DND-41 (cell line): ENCODE data around the gene CHRNA9.

Experiments
- ATAC-seq: fragments of 200-7000 bp; cut with Tn5 transposase; 3 replicates; pipeline ENCODE4 v1.9.1; 2021; ENCODE audit warnings: low read depth; ENCODE audit not compliant: insufficient read depth
- DNase-seq: peaks from one replicate; pipeline ENCODE4 v3.0.0-alpha.2; 2020
- H2AFZ ChIP-seq: 2 replicates; pipeline ENCODE4 v1.6.0; 2012; ENCODE audit warnings: low read depth, low read length
- H3K27ac ChIP-seq: 2 replicates; pipeline ENCODE4 v1.5.1; 2012; ENCODE audit warnings: low read length, inconsistent platforms
- H3K27me3 ChIP-seq: fragments of 200-600 bp; sonication (generic); 2 replicates; pipeline ENCODE4 v1.6.0; 2012; ENCODE audit warnings: low read length, mild to moderate bottlenecking, inconsistent platforms; ENCODE audit not compliant: insufficient read depth, poor library complexity
- H3K36me3 ChIP-seq: 2 replicates; pipeline ENCODE4 v1.5.1; 2012; ENCODE audit warnings: low read length, inconsistent platforms; ENCODE audit not compliant: insufficient read depth
- H3K4me1 ChIP-seq: 2 replicates; pipeline ENCODE4 v1.5.1; 2012; ENCODE audit warnings: mild to moderate bottlenecking, low read length; ENCODE audit not compliant: insufficient read depth
- H3K4me2 ChIP-seq: 2 replicates; pipeline ENCODE4 v1.6.0; 2012; ENCODE audit warnings: mild to moderate bottlenecking, moderate library complexity, low read length, inconsistent platforms; ENCODE audit not compliant: insufficient read depth
- H3K4me3 ChIP-seq, 2 experiments: fragments of 200-600 bp in 1 of 2; shearing (Covaris generic) in 1 of 2; 2 replicates each; pipeline ENCODE4 v1.5.1; 2012 to 2016; ENCODE audit warnings: inconsistent platforms in 2 of 2, low read length in 2 of 2, mild to moderate bottlenecking in 2 of 2, low read depth in 1 of 2, moderate library complexity in 1 of 2
- H3K79me2 ChIP-seq: 2 replicates; pipeline ENCODE4 v1.6.0; 2012; ENCODE audit warnings: low read length, inconsistent platforms; ENCODE audit not compliant: insufficient read depth
- H3K9ac ChIP-seq: 2 replicates; pipeline ENCODE4 v1.6.0; 2012; ENCODE audit warnings: low read depth, mild to moderate bottlenecking, inconsistent platforms, low read length, moderate library complexity
- H3K9me3 ChIP-seq: 2 replicates; pipeline ENCODE4 v1.5.1; 2012; ENCODE audit warnings: low read length, moderate library complexity, mild to moderate bottlenecking, inconsistent platforms; ENCODE audit not compliant: insufficient read depth, severe bottlenecking
- H4K20me1 ChIP-seq: 2 replicates; pipeline ENCODE4 v1.6.0; 2012; ENCODE audit warnings: low read length; ENCODE audit not compliant: insufficient read depth
- CTCF ChIP-seq: IDR thresholded peaks from 2 replicates; pipeline ENCODE4 v1.5.1; 2012; ENCODE audit warnings: borderline replicate concordance, low read length, moderate library complexity, mild to moderate bottlenecking; ENCODE audit not compliant: poor library complexity, severe bottlenecking; ENCODE audit errors: extremely low read depth
- EZH2 ChIP-seq: IDR thresholded peaks from 3 replicates; pipeline ENCODE4 v1.6.1; 2012; ENCODE audit warnings: borderline replicate concordance, low read depth, mild to moderate bottlenecking, moderate library complexity, low read length, inconsistent platforms; ENCODE audit not compliant: severe bottlenecking

CHRNA9 gene

GRCh38 chr4:40369437-40370274 is 34.5 kb downstream of the CHRNA9 start:
- Histone ChIP-seq H3K4me3 (no peak overlapping the region), H3K27me3 (no peaks in the 10 kb centered on the region), H3K27ac (no peak overlapping the region), H3K4me1 (no peaks in the 10 kb centered on the region), H3K9me3 (no peaks in the 10 kb centered on the region), H4K20me1 (no peaks in the 10 kb centered on the region), H3K36me3 (no peaks in the 10 kb centered on the region), H3K9ac (no peak overlapping the region), H3K79me2 (no peaks in the 10 kb centered on the region), H3K4me2 (no peak overlapping the region), H2AFZ (no peak overlapping the region)
- TF ChIP-seq EZH2 (no peak), CTCF (no peak)
- DNase-seq: no peak
- no peak for ATAC-seq

GRCh38 chr4:40372651-40373050 is 37.5 kb downstream of the CHRNA9 start:
- no peak overlapping the region for H3K4me3 ChIP-seq
- no peaks in the 10 kb centered on the region for H4K20me1 ChIP-seq
- no peak overlapping the region for H2AFZ ChIP-seq
- H3K4me1 ChIP-seq: no peaks in the 10 kb centered on the region
- TF ChIP-seq EZH2 (no peak), CTCF (no peak)
- no peaks in the 10 kb centered on the region for H3K27me3 ChIP-seq
- no peak overlapping the region for H3K4me2 ChIP-seq
- H3K9ac ChIP-seq: no peak overlapping the region
- no peaks in the 10 kb centered on the region for H3K9me3 ChIP-seq
- ATAC-seq (no peak), DNase-seq (no peak)
- no peaks in the 10 kb centered on the region for H3K79me2 ChIP-seq
- no peaks in the 10 kb centered on the region for H3K36me3 ChIP-seq
- no peak overlapping the region for H3K27ac ChIP-seq

GRCh38 chr4:40373636-40374035 is 38.5 kb downstream of the CHRNA9 start:
- Histone ChIP-seq H3K79me2 (no peaks in the 10 kb centered on the region), H3K4me1 (no peaks in the 10 kb centered on the region), H3K27ac (no peak overlapping the region), H4K20me1 (no peaks in the 10 kb centered on the region), H3K4me2 (no peak overlapping the region), H3K36me3 (no peaks in the 10 kb centered on the region), H2AFZ (no peak overlapping the region), H3K9ac (no peak overlapping the region), H3K9me3 (no peaks in the 10 kb centered on the region), H3K4me3 (no peak overlapping the region), H3K27me3 (peaks cover 2% of the 10 kb centered on the region)
- TF ChIP-seq CTCF: no peak
- TF ChIP-seq EZH2: no peak
- DNase-seq: no peak
- no peak for ATAC-seq
